ENCODE data around the gene GPR87. TPM values are rescaled to one million over a fixed set of nuclear protein-coding genes. Genes with fewer than 3 reads are reported as not detected.

GPR87 gene
- total RNA-seq, 1 experiment from 2014 or later: 0.74 TPM

GRCh38 chr3:151315846-151316245, 774 bp downstream of the GPR87 start:
- peak; percentile 3 for DNase-seq (ENCODE audit: low read depth)

DNA sequence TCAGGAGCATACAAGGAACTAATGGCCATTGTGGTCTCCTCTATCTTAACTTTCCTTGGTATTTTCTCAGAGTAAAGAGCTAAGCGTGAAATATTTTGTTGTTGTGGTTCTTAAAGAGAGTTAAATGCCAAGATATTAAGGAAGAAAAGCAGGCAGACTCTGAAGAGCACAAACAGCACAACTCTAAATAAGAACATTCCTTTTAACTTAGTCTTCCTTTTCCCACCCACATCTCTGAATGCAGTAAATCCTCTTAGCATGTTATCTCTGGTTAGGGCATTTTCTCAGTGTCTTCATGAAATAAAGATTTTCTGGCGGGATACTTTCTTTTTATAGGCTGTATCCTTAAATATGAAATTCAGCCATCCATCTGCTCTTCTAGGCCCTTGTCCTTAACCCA, 1.5 kb downstream of the GPR87 start:
- DNase-seq (ENCODE audit: low read depth): peak; percentile 59

DNA sequence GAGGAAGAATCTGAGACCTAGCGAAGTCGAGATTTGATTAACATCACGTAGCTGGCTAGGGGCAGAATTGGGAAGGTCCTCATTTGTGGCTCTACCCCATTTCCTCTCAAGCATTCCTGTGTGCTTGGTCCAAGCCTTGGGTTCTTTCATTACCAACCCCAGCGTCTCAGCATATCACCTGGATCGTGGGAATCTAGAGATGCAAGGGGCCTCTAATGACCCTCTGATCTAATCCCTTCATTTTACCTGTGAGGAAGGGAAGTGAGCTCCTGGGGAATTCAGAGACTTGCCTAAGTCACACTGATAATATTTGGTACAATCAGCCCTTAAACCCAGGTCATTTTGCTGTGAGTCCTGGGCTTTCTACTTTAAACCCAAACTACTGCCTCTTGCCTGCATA, 2.0 kb downstream of the GPR87 start:
- no peak for DNase-seq (ENCODE audit: low read depth)

- no peak for DNase-seq (ENCODE audit: low read depth)
Observed at GRCh38 chr3:151314137-151314536, 2.5 kb downstream of the GPR87 start.

- no peak for DNase-seq (ENCODE audit: low read depth)
Observed at GRCh38 chr3:151312972-151313371, 3.6 kb downstream of the GPR87 start.

DNA sequence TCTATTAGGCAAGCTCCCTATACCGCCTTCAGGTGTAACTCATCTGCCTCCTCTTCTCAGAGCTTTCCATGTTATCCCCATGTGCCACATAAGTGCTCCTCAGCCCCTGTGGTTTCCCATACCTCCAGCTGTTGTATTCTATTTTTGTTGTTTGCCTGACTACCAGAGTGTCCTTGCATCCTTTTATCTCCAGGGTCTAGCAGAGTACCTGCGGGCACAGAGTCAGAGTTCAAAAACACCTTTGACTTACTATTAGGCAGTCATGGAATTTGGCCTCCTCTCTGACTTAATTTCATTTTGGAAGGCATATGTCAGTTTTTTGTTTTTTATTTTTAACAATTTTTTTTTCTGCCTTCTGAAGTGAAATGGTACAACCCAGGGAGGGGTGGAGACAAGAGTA, 7.1 kb downstream of the GPR87 start:
- no peak for DNase-seq (ENCODE audit: low read depth)

- DNase-seq (ENCODE audit: low read depth): peak; percentile 41
Observed at GRCh38 chr3:151307583-151308488, 8.8 kb downstream of the GPR87 start.

GRCh38 chr3:151307131-151307530, 9.5 kb downstream of the GPR87 start:
- no peak for DNase-seq (ENCODE audit: low read depth)

- no peak for DNase-seq (ENCODE audit: low read depth)
Observed at GRCh38 chr3:151306168-151306810, 10.3 kb downstream of the GPR87 start.

- DNase-seq (ENCODE audit: low read depth): no peak
Observed at GRCh38 chr3:151305775-151306151, 10.9 kb downstream of the GPR87 start.

- peak; percentile 100 for DNase-seq (ENCODE audit: low read depth)
Observed at GRCh38 chr3:151305060-151305774, 11.4 kb downstream of the GPR87 start.

- DNase-seq (ENCODE audit: low read depth): no peak
Observed at GRCh38 chr3:151303751-151304150, 12.9 kb downstream of the GPR87 start.

DNA sequence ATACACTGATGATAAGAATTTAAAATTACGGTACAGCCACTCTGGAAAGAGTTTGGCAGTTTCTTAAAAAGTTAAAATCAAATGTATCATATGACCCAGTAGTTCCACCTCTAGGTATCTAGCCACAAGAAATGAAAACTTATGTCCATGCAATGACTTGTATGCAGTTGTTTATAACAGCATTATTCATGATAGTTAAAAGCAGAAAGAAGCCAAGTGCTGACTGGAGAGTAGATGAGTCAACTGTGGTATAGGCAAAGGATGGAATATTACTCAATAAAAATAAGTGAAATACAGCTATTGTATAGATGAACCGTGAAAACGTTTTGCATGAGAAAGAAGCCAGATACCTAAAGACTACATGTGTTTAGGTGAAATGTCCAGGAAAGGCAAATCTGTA, 14.8 kb downstream of the GPR87 start:
- DNase-seq (ENCODE audit: low read depth): peak; percentile 75

- DNase-seq (ENCODE audit: low read depth): no peak
Observed at GRCh38 chr3:151300539-151300938, 16.1 kb downstream of the GPR87 start.

GRCh38 chr3:151299006-151299405, 17.6 kb downstream of the GPR87 start:
- DNase-seq (ENCODE audit: low read depth): no peak

GRCh38 chr3:151297429-151297828, 19.2 kb downstream of the GPR87 start:
- no peak for DNase-seq (ENCODE audit: low read depth)

DNA sequence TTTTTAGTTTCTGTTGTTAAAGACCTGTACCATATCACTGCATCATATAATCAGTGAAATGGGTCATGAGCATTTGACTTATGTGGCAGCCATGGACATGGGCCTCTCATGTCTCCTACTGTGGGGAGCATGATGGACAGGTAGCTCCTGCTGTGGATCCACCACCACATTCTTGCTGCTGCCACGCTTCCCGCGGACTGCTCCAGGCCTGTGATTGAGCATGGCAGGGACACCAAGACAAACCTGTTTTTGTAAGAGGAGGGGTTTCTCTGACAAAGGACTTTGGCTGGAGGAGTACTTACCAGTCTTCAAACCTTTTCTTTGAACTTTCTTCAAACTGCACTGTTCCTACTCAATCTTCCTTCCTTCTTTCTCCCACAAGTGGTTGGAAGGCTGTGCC, 20.4 kb downstream of the GPR87 start:
- DNase-seq (ENCODE audit: low read depth): no peak

DNA sequence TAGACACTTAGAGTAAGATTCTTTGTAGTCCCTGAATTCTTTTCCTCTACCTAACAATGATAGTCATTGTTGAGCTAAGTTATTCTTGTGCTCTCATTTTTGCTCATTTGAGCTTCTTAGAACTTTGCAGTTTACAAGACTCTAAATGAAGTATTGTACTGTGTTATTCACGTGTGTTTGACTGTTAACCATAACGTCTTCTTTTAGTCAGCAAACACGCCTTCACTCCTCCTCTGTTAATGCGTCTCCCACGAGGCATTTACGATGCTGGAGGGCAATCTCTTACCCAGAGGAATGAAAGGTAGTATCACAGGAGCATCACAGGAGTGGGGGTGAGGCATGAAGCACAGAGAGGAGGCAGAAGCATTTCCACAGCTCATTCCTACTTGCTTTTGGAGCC, 23.5 kb downstream of the GPR87 start:
- DNase-seq (ENCODE audit: low read depth): no peak

DNA sequence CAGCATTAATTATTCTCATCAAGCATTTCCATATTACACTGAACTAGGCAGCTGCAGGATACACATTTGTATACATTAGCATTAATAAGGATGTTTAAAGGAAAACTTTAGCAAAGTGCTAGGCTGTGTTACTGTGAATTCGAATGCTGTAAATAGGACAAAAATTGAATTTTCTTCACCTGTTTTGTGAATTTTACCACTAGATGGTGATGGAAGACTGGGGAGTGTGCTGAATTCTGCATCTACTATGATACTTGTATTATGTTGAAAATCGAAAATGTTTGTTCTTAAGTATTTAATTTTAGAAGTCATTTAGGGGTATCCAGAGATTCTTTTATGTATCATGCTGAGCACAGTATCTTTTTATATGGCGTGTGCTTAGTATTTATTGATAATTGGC, 25.9 kb downstream of the GPR87 start:
- peak; percentile 63 for DNase-seq (ENCODE audit: low read depth)

GRCh38 chr3:151289445-151289844, 27.2 kb downstream of the GPR87 start:
- DNase-seq (ENCODE audit: low read depth): no peak

GRCh38 chr3:151285940-151286339, 30.7 kb downstream of the GPR87 start:
- no peak for DNase-seq (ENCODE audit: low read depth)

DNA sequence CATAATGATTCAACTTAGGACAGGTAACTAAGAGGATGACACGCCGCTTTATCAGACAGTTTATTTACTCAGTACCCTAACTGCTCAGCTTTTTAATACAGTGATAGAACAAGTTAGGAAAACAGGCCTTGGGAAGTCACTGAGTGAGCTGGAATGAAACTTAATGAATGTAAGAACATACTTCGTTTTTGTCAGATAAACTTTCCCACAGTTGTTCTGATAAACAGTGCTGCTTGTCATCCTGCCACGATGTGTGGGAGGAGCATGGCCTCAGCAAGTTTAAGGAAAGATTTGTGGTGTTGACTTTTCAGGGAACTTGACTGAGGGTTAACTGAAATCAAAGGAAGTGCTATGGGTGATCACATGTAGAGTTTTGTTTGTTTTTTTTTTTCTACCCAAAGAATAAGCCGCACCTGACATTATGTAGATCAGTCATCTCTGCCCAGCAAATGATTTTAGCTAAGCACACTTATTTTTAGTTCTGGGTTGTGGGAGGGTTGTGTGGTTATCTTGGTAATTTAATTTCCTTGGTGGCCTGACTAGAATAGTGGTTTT, 32.6 kb downstream of the GPR87 start:
- DNase-seq (ENCODE audit: low read depth): peak; percentile 84

All from M059J (cell line).